CD14-positive monocyte (primary cell): Measurements from ENCODE around the gene GNB4. TPM values are rescaled to one million over a fixed set of nuclear protein-coding genes. Genes with fewer than 3 reads are reported as not detected.

Source experiments
- DNase-seq, 3 donors: peaks; one replicate each; pipeline ENCODE4 v3.0.0-alpha.2; 2011 to 2022
- H2AFZ ChIP-seq: 2 replicates; pipeline ENCODE4 v1.6.0; 2012; ENCODE audit warnings: mild to moderate bottlenecking, low read depth, low read length, inconsistent platforms; ENCODE audit not compliant: insufficient read depth, poor library complexity, severe bottlenecking
- H3K27ac ChIP-seq, 2 donors: 1 replicate in 1 of 2; 2 replicates in 1 of 2; pipeline ENCODE4 v1.5.1; 2012 to 2013; ENCODE audit warnings: low read length in 2 of 2, control low read depth in 1 of 2, inconsistent platforms in 1 of 2, low read depth in 1 of 2, mild to moderate bottlenecking in 1 of 2
- H3K27me3 ChIP-seq, 2 donors: one replicate each; pipeline versions ENCODE4 v1.6.0 to v1.6.1; 2011 to 2013; ENCODE audit warnings: low read length in 2 of 2; ENCODE audit not compliant: control insufficient read depth in 2 of 2, insufficient read depth in 2 of 2
- H3K36me3 ChIP-seq, 2 donors: replicated peaks in 1 of 2; 1 replicate in 1 of 2; 2 replicates in 1 of 2; pipeline versions ENCODE4 v1.5.1 to v1.6.1; 2012 to 2013; ENCODE audit warnings: low read length in 2 of 2, control low read depth in 1 of 2, inconsistent platforms in 1 of 2, mild to moderate bottlenecking in 1 of 2; ENCODE audit not compliant: insufficient read depth in 2 of 2, control insufficient read depth in 1 of 2
- H3K4me1 ChIP-seq, 2 donors: 1 replicate in 1 of 2; 2 replicates in 1 of 2; pipeline versions ENCODE4 v1.5.1 to v1.6.1; 2012 to 2013; ENCODE audit warnings: low read length in 2 of 2, control low read depth in 1 of 2, inconsistent platforms in 1 of 2, mild to moderate bottlenecking in 1 of 2, moderate library complexity in 1 of 2; ENCODE audit not compliant: insufficient read depth in 2 of 2, control insufficient read depth in 1 of 2
- H3K4me2 ChIP-seq: replicated peaks from 2 replicates; pipeline ENCODE3; 2012; ENCODE audit warnings: low read length, moderate library complexity, mild to moderate bottlenecking; ENCODE audit not compliant: poor library complexity, severe bottlenecking; ENCODE audit errors: extremely low read depth
- H3K4me3 ChIP-seq, 3 experiments: fragments of 200-600 bp in 1 of 3; sonication (generic) in 1 of 3; replicated peaks in 1 of 3; 1 replicate in 2 of 3; 2 replicates in 1 of 3; pipeline ENCODE4 v1.5.1; 2011 to 2013; ENCODE audit warnings: low read length in 3 of 3, mild to moderate bottlenecking in 3 of 3, control low read depth in 2 of 3, low read depth in 2 of 3, inconsistent platforms in 1 of 3, moderate library complexity in 1 of 3
- H3K79me2 ChIP-seq: 2 replicates; pipeline ENCODE4 v1.6.0; 2012; ENCODE audit warnings: mild to moderate bottlenecking, control low read depth, inconsistent platforms, low read length, moderate library complexity; ENCODE audit not compliant: insufficient read depth
- H3K9ac ChIP-seq: 2 replicates; pipeline ENCODE4 v1.6.0; 2017; ENCODE audit warnings: low read length, mild to moderate bottlenecking; ENCODE audit not compliant: insufficient read depth, poor library complexity, severe bottlenecking
- H3K9me3 ChIP-seq, 2 donors: replicated peaks in 1 of 2; 1 replicate in 1 of 2; 2 replicates in 1 of 2; pipeline versions ENCODE4 v1.5.1 to v1.6.1; 2012 to 2013; ENCODE audit warnings: low read length in 2 of 2, control low read depth in 1 of 2; ENCODE audit not compliant: control insufficient read depth in 1 of 2, insufficient read depth in 1 of 2
- H4K20me1 ChIP-seq: 2 replicates; pipeline ENCODE4 v1.6.0; 2012; ENCODE audit warnings: mild to moderate bottlenecking, low read length, control low read depth, moderate library complexity; ENCODE audit not compliant: insufficient read depth
- H3K27ac Mint-ChIP-seq, 7 donors: one replicate each; pipeline ENCODE4 v1.8.0; 2020; ENCODE audit warnings: mild to moderate bottlenecking in 7 of 7, mixed read lengths in 7 of 7, moderate library complexity in 6 of 7, inconsistent platforms in 2 of 7
- H3K27me3 Mint-ChIP-seq, 3 donors: one replicate each; pipeline ENCODE4 v1.8.0; 2021 to 2022; ENCODE audit warnings: low read depth in 3 of 3, mild to moderate bottlenecking in 3 of 3, mixed read lengths in 3 of 3, moderate library complexity in 3 of 3, inconsistent platforms in 1 of 3
- H3K36me3 Mint-ChIP-seq, 2 donors: one replicate each; pipeline ENCODE4 v1.8.0; 2020; ENCODE audit warnings: mixed read lengths in 2 of 2, inconsistent platforms in 1 of 2, mild to moderate bottlenecking in 1 of 2
- H3K4me1 Mint-ChIP-seq: one replicate; pipeline ENCODE4 v1.8.0; 2020; ENCODE audit warnings: mild to moderate bottlenecking, mixed read lengths
- H3K4me3 Mint-ChIP-seq, 2 donors: one replicate each; pipeline ENCODE4 v1.8.0; 2020; ENCODE audit warnings: mild to moderate bottlenecking in 2 of 2, mixed read lengths in 2 of 2, moderate library complexity in 1 of 2
- H3K9me3 Mint-ChIP-seq, 7 donors: one replicate each; pipeline ENCODE4 v1.8.0; 2020 to 2022; ENCODE audit warnings: mixed read lengths in 7 of 7, mild to moderate bottlenecking in 6 of 7, moderate library complexity in 6 of 7, inconsistent platforms in 2 of 7
- WGBS: methylation state at CpG from one replicate; pipeline ENCODE4 v1.1.5; 2013; ENCODE audit warnings: missing lambda C conversion rate; ENCODE audit not compliant: insufficient coverage; 5-methylcytosine and 5-hydroxymethylcytosine counted together
- intact Hi-C, 2 donors: fragments of 100-400 bp; cut with micrococcal nuclease; formaldehyde crosslinking; loops; one replicate each; pipeline versions ENCODE4 v1.15.0 to v1.15.1; 2023
- polyA plus RNA-seq, 3 donors: library from polyadenylated mRNA; depleted of rRNA in 1 of 3; unstranded in 2 of 3; stranded (reverse) in 1 of 3; fragments of 300-500 nt in 2 of 3; fragments of >200 nt in 1 of 3; fragmentation: Illumina TruSeq in 2 of 3; gene quantifications; 1 replicate in 2 of 3; 2 replicates in 1 of 3; pipeline ENCODE4 v1.2.3, GENCODE V29; 2012 to 2021
- TF ChIP-seq, protein P1 (sequence below): fragments of 200-600 bp; IDR thresholded peaks from one replicate; pipeline ENCODE4 v1.8.0; 2022; ENCODE audit warnings: antibody characterized with exemption, mild to moderate bottlenecking

Gene GNB4
- polyA plus RNA-seq, 3 donors, result 15.4 to 65.1 (median 63.5) TPM

DNA sequence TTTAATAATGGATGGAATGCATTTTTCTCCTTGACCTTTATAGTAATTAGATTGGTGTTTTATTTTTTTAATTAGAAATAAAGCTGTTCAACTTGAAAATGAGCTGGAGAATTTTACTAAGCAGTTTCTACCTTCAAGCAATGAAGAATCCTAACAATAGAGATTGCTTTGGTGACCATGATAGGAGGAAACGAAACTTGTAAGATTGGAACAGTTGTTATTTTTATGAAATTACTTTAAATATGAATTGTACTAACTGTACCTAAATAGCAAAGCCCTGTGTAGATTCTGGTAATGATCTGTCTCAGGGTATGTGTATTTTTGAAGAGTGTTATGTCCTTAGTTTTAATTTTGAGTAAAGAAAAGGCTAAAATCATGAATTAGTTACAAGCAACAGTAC lies 59.4 kb downstream of the GNB4 start:
- Histone ChIP-seq H3K4me3 (no peak overlapping the region), H3K36me3 (peaks cover 54 to 90% of the 10 kb centered on the region in 2 donors), H3K4me1 (no peaks in the 10 kb centered on the region), H3K79me2 (no peaks in the 10 kb centered on the region), H2AFZ (no peak overlapping the region), H3K9ac (no peak overlapping the region), H3K27me3 (no peaks in the 10 kb centered on the region), H3K9me3 (no peaks in the 10 kb centered on the region), H3K27ac (no peak overlapping the region), H4K20me1 (no peaks in the 10 kb centered on the region), H3K4me2 (no peak overlapping the region)
- H3K36me3 Mint-ChIP-seq, result peaks cover 47 to 62% of the 10 kb centered on the region in 2 donors
- no CpG with 5 or more reads among the region's 1 CpG for WGBS
- no peak for DNase-seq
- H3K27me3 Mint-ChIP-seq, result no peaks in the 10 kb centered on the region
- intact Hi-C loops, result no loop called here
- no peaks in the 10 kb centered on the region for H3K4me1 Mint-ChIP-seq
- no peak overlapping the region for H3K4me3 Mint-ChIP-seq
- H3K27ac Mint-ChIP-seq, result no peak overlapping the region
- TF ChIP-seq, protein P1, sequence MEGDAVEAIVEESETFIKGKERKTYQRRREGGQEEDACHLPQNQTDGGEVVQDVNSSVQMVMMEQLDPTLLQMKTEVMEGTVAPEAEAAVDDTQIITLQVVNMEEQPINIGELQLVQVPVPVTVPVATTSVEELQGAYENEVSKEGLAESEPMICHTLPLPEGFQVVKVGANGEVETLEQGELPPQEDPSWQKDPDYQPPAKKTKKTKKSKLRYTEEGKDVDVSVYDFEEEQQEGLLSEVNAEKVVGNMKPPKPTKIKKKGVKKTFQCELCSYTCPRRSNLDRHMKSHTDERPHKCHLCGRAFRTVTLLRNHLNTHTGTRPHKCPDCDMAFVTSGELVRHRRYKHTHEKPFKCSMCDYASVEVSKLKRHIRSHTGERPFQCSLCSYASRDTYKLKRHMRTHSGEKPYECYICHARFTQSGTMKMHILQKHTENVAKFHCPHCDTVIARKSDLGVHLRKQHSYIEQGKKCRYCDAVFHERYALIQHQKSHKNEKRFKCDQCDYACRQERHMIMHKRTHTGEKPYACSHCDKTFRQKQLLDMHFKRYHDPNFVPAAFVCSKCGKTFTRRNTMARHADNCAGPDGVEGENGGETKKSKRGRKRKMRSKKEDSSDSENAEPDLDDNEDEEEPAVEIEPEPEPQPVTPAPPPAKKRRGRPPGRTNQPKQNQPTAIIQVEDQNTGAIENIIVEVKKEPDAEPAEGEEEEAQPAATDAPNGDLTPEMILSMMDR, result no peak
- no peaks in the 10 kb centered on the region for H3K9me3 Mint-ChIP-seq

DNA sequence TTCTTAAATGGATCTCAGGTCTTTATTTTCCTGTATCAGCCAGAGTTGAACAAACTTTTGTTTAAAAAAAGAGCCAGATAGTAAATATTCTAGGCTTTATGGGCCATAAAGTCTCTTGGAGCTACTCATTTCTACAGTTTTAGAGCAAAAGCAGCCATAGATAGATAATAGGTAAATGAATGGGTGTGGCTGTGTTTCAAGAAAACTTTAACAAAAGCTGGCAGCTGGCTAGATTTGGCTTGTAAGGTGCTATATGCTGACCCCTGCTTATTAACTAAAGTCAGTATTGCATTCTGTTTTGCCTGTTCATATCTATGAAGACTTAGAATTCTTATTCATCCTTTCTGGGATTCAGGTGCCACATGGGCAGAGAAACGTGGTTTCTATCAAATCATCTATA lies 74.8 kb downstream of the GNB4 start:
- Mint-ChIP-seq H3K9me3 (no peaks in the 10 kb centered on the region), H3K36me3 (peaks cover 55 to 60% of the 10 kb centered on the region in 2 donors), H3K4me1 (no peaks in the 10 kb centered on the region), H3K4me3 (no peak overlapping the region), H3K27ac (no peak overlapping the region), H3K27me3 (peaks cover 0 to 2% (median 0%) of the 10 kb centered on the region in 3 donors)
- H3K27me3 ChIP-seq, result no peaks in the 10 kb centered on the region
- H3K9me3 ChIP-seq, result no peaks in the 10 kb centered on the region
- no peaks in the 10 kb centered on the region for H4K20me1 ChIP-seq
- no peak overlapping the region for H3K4me2 ChIP-seq
- TF ChIP-seq, protein P1, result no peak
- intact Hi-C loops, result no loop called here
- no peak overlapping the region for H3K27ac ChIP-seq
- no peak overlapping the region for H3K4me3 ChIP-seq
- WGBS, result no CpG with 5 or more reads among the region's 1 CpG
- no peak overlapping the region for H3K9ac ChIP-seq
- H3K36me3 ChIP-seq, result peaks cover 64 to 81% of the 10 kb centered on the region in 2 donors
- H3K4me1 ChIP-seq, result no peaks in the 10 kb centered on the region
- no peaks in the 10 kb centered on the region for H3K79me2 ChIP-seq
- DNase-seq, result no peak
- no peak overlapping the region for H2AFZ ChIP-seq
